Renal cortical epithelial cell (primary cell): ENCODE results near the gene TMEM259. TPM values are rescaled to one million over a fixed set of nuclear protein-coding genes. Genes with fewer than 3 reads are reported as not detected.

Source experiments
- DNase-seq: peaks from one replicate; pipeline ENCODE4 v3.0.0-alpha.2; 2011; ENCODE audit warnings: low read depth
- total RNA-seq: library from RNA; depleted of rRNA; stranded (reverse); fragments of >200 nt; gene quantifications from 2 replicates; pipeline ENCODE4 v1.2.3, GENCODE V29; 2014

Gene TMEM259
- total RNA-seq, 1 donor from 2014 or later = 114 TPM

GRCh38 chr19:988510-988909, 32.4 kb downstream of the TMEM259 start:
- no peak for DNase-seq

- DNase-seq = no peak
These were observed 32.8 kb downstream of the TMEM259 start for GRCh38 chr19:988081-988480.

- DNase-seq = no peak
These were observed 34.8 kb downstream of the TMEM259 start for GRCh38 chr19:986083-986482.

- DNase-seq = peak; percentile 55
These were observed 36.6 kb downstream of the TMEM259 start, which contains the start of gene WDR18 for GRCh38 chr19:984165-984967. TSS of gene WDR18 (plus strand) at chr19:984345. CDS start at chr19:984354, 9 bp downstream.

GRCh38 chr19:982567-983170, 38.3 kb downstream of the TMEM259 start:
- DNase-seq = no peak

GRCh38 chr19:980133-980998, 40.6 kb downstream of the TMEM259 start:
- peak; percentile 35 for DNase-seq

- DNase-seq = no peak
These were observed 41.6 kb downstream of the TMEM259 start for GRCh38 chr19:979318-979741.

- no peak for DNase-seq
These were observed 43.9 kb downstream of the TMEM259 start for GRCh38 chr19:977058-977464.

- no peak for DNase-seq
These were observed 44.4 kb downstream of the TMEM259 start for GRCh38 chr19:976476-976875.

- DNase-seq = no peak
These were observed 46.2 kb downstream of the TMEM259 start for GRCh38 chr19:974564-975257.

GRCh38 chr19:973726-974563, 47.0 kb downstream of the TMEM259 start:
- no peak for DNase-seq

GRCh38 chr19:972281-972680, 48.6 kb downstream of the TMEM259 start:
- no peak for DNase-seq

GRCh38 chr19:971795-972194, 49.1 kb downstream of the TMEM259 start:
- no peak for DNase-seq

- no peak for DNase-seq
These were observed 50.2 kb downstream of the TMEM259 start for GRCh38 chr19:970695-971094.

GRCh38 chr19:966485-967088, 54.3 kb downstream of the TMEM259 start:
- DNase-seq = no peak

- no peak for DNase-seq
These were observed 55.9 kb downstream of the TMEM259 start for GRCh38 chr19:964761-965694.

GRCh38 chr19:964116-964520, 56.8 kb downstream of the TMEM259 start:
- no peak for DNase-seq

GRCh38 chr19:963486-963951, 57.4 kb downstream of the TMEM259 start:
- no peak for DNase-seq
